Measurements from ENCODE around the gene BIN1.

GRCh38 chr2:127057371-127058245 is 49.3 kb downstream of the BIN1 start:
- TF ChIP-seq, protein P1, sequence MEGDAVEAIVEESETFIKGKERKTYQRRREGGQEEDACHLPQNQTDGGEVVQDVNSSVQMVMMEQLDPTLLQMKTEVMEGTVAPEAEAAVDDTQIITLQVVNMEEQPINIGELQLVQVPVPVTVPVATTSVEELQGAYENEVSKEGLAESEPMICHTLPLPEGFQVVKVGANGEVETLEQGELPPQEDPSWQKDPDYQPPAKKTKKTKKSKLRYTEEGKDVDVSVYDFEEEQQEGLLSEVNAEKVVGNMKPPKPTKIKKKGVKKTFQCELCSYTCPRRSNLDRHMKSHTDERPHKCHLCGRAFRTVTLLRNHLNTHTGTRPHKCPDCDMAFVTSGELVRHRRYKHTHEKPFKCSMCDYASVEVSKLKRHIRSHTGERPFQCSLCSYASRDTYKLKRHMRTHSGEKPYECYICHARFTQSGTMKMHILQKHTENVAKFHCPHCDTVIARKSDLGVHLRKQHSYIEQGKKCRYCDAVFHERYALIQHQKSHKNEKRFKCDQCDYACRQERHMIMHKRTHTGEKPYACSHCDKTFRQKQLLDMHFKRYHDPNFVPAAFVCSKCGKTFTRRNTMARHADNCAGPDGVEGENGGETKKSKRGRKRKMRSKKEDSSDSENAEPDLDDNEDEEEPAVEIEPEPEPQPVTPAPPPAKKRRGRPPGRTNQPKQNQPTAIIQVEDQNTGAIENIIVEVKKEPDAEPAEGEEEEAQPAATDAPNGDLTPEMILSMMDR (IDR thresholded peaks at IDR 0.05), result no peak
- TF ChIP-seq POLR2A (IDR thresholded peaks at IDR 0.05), result no peak
